GM10248 (cell line): ENCODE measurements around the gene PRICKLE1.

Source experiments
- CTCF ChIA-PET: fragments of 300-600 bp; sonication (Branson Sonifier 250); formaldehyde crosslinking; extraction: SDS; loops from one replicate; lab custom pipeline; 2021; ENCODE audit warnings: antibody characterized with exemption; lab: Yijun Ruan, JAX
- POLR2A ChIA-PET: fragments of 350-650 bp; sonication (Branson Sonifier 250); formaldehyde crosslinking; extraction: SDS; loops from one replicate; lab custom pipeline; 2020; ENCODE audit warnings: antibody characterized with exemption; lab: Yijun Ruan, JAX
- DNase-seq: peaks from one replicate; pipeline ENCODE4 v3.0.0; 2012; ENCODE audit errors: extremely low spot score
- CTCF ChIP-seq: IDR thresholded peaks from 2 replicates; pipeline ENCODE4 v1.5.1; 2012; ENCODE audit warnings: mild to moderate bottlenecking, low read depth; ENCODE audit errors: extremely low read depth, missing control alignments, control extremely low read depth

The PRICKLE1 gene

GRCh38 chr12:42586268-42586667 lies 3.3 kb downstream of the PRICKLE1 start:
- POLR2A ChIA-PET: no interaction called here
- no peak for DNase-seq
- CTCF ChIA-PET: interaction anchor here (1.3 kb wide), 1 partner anchor 16 kb away, joined by 3 read pairs; no protein-coding TSS in a partner anchor
- TF ChIP-seq CTCF: no peak

GRCh38 chr12:42585841-42586216 lies 3.7 kb downstream of the PRICKLE1 start:
- POLR2A ChIA-PET: no interaction called here
- CTCF ChIA-PET: interaction anchor here (1.3 kb wide), 1 partner anchor 16 kb away, joined by 3 read pairs; no protein-coding TSS in a partner anchor
- no peak for DNase-seq
- TF ChIP-seq CTCF: no peak

- TF ChIP-seq CTCF: no peak
- ChIA-PET POLR2A (no interaction called here), CTCF (no interaction called here)
- DNase-seq: no peak
Observed at GRCh38 chr12:42585154-42585840, 4.2 kb downstream of the PRICKLE1 start.

GRCh38 chr12:42584651-42585111 lies 4.9 kb downstream of the PRICKLE1 start:
- CTCF ChIA-PET: interaction anchor here (1.0 kb wide), 1 partner anchor 560 kb away, joined by 3 read pairs; no protein-coding TSS in a partner anchor
- no peak for TF ChIP-seq CTCF
- DNase-seq: no peak
- POLR2A ChIA-PET: no interaction called here

- POLR2A ChIA-PET: no interaction called here
- CTCF ChIA-PET: interaction anchor here (0.9 kb wide), 1 partner anchor 14 kb away, joined by 3 read pairs; no protein-coding TSS in a partner anchor
- no peak for TF ChIP-seq CTCF
- DNase-seq: no peak
Observed at GRCh38 chr12:42583016-42583415, 6.5 kb downstream of the PRICKLE1 start.

GRCh38 chr12:42582498-42582897 lies 7.0 kb downstream of the PRICKLE1 start:
- CTCF ChIA-PET: interaction anchor here (1.0 kb wide), 2 partner anchors 11 to 15 kb away, joined by 3 read pairs; no protein-coding TSS in a partner anchor
- POLR2A ChIA-PET: no interaction called here
- no peak for TF ChIP-seq CTCF
- DNase-seq: no peak
